ENCODE results near the gene ERRFI1.
"Not testable (repeated sequence)": the region's sequence is repeated elsewhere in the genome, so short reads cannot be mapped to it uniquely, and the experiment has no call there.

The ERRFI1 gene

DNA sequence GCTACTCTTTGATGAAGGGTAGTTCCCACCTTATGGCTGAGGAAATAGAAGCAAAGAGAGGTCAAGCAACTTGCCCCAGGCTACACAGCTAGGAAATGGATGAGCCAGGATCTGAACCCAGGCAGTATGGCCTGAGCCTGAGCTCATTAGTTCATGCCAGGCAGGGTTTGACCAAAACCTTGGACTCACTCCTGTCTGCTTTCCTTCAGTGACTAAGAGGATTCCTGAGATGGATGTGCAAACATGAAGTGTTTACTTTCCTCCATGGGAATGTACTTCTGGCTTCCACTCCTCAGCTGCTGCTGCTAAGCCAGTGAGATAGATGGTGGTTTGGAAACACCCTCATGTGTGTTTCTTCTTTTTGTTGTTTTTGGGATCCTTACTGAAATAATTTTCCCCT, 35.1 kb upstream of the ERRFI1 start:
- Histone ChIP-seq H2AFZ (ENCODE audit: low read depth, low read length) (no peak overlapping the region), H3K4me3 (ENCODE audit: low read depth in 1 of 2, low read length in 2 of 2) (no peak overlapping the region), H3K4me1 (ENCODE audit: insufficient read depth, low read length) (no peaks in the 10 kb centered on the region), H4K20me1 (ENCODE audit: insufficient read depth, low read length) (no peaks in the 10 kb centered on the region), H3K9me3 (ENCODE audit: insufficient read depth, low read length, severe bottlenecking) (no peaks in the 10 kb centered on the region), H3K79me2 (ENCODE audit: insufficient read depth, low read length) (no peaks in the 10 kb centered on the region), H3K27me3 (ENCODE audit: insufficient read depth, low read length, poor library complexity) (peaks cover 2% of the 10 kb centered on the region), H3K4me2 (ENCODE audit: insufficient read depth, low read length) (no peak overlapping the region), H3K27ac (ENCODE audit: low read length) (no peak overlapping the region), H3K36me3 (ENCODE audit: insufficient read depth, low read length) (no peaks in the 10 kb centered on the region), H3K9ac (ENCODE audit: low read depth, low read length) (no peak overlapping the region)
- TF ChIP-seq EZH2 (IDR thresholded peaks at IDR 0.05; ENCODE audit: borderline replicate concordance, low read depth, low read length, severe bottlenecking) = no peak
- TF ChIP-seq, protein P1, sequence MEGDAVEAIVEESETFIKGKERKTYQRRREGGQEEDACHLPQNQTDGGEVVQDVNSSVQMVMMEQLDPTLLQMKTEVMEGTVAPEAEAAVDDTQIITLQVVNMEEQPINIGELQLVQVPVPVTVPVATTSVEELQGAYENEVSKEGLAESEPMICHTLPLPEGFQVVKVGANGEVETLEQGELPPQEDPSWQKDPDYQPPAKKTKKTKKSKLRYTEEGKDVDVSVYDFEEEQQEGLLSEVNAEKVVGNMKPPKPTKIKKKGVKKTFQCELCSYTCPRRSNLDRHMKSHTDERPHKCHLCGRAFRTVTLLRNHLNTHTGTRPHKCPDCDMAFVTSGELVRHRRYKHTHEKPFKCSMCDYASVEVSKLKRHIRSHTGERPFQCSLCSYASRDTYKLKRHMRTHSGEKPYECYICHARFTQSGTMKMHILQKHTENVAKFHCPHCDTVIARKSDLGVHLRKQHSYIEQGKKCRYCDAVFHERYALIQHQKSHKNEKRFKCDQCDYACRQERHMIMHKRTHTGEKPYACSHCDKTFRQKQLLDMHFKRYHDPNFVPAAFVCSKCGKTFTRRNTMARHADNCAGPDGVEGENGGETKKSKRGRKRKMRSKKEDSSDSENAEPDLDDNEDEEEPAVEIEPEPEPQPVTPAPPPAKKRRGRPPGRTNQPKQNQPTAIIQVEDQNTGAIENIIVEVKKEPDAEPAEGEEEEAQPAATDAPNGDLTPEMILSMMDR (IDR thresholded peaks at IDR 0.05; ENCODE audit: borderline replicate concordance, extremely low read depth, low read length, poor library complexity, severe bottlenecking) = no peak
- no peak for ATAC-seq (ENCODE audit: insufficient read depth, low read depth)
- DNase-seq = no peak

DNA sequence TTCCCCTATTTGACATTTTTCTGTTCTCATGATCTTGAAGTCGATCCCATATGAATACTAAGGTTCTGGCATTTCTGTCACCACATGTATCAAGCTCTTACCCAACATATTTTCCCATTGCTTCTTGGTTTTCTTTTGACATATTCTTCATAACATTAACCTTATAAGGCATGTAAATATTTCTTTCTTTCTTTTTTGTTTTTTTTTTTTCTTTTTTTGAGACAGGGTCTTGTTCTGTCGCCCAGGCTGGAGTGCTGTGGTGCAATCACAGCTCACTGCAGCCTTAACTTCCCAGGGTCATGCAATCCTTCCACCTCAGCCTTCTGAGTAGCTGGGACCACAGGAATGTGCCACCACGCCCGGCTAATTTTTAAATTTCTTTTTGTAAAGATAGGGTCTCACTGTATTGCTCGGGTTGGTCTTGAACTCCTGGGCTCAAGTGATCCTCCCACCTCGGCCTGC, 33.1 kb upstream of the ERRFI1 start:
- no peaks in the 10 kb centered on the region for H4K20me1 ChIP-seq (ENCODE audit: insufficient read depth, low read length)
- H3K27me3 ChIP-seq (ENCODE audit: insufficient read depth, low read length, poor library complexity) = no peaks in the 10 kb centered on the region
- H3K4me3 ChIP-seq (ENCODE audit: low read depth in 1 of 2, low read length in 2 of 2) = no peak overlapping the region
- ATAC-seq (ENCODE audit: insufficient read depth, low read depth) = no peak
- H3K9me3 ChIP-seq (ENCODE audit: insufficient read depth, low read length, severe bottlenecking) = no peaks in the 10 kb centered on the region
- H3K9ac ChIP-seq (ENCODE audit: low read depth, low read length) = no peak overlapping the region
- no peak for DNase-seq
- no peak overlapping the region for H3K27ac ChIP-seq (ENCODE audit: low read length)
- no peaks in the 10 kb centered on the region for H3K79me2 ChIP-seq (ENCODE audit: insufficient read depth, low read length)
- TF ChIP-seq EZH2 (IDR thresholded peaks at IDR 0.05; ENCODE audit: borderline replicate concordance, low read depth, low read length, severe bottlenecking) = no peak
- TF ChIP-seq, protein P1 (IDR thresholded peaks at IDR 0.05; ENCODE audit: borderline replicate concordance, extremely low read depth, low read length, poor library complexity, severe bottlenecking) = no peak
- H3K4me1 ChIP-seq (ENCODE audit: insufficient read depth, low read length) = no peaks in the 10 kb centered on the region
- H2AFZ ChIP-seq (ENCODE audit: low read depth, low read length) = no peak overlapping the region
- H3K36me3 ChIP-seq (ENCODE audit: insufficient read depth, low read length) = no peaks in the 10 kb centered on the region
- no peak overlapping the region for H3K4me2 ChIP-seq (ENCODE audit: insufficient read depth, low read length)

DNA sequence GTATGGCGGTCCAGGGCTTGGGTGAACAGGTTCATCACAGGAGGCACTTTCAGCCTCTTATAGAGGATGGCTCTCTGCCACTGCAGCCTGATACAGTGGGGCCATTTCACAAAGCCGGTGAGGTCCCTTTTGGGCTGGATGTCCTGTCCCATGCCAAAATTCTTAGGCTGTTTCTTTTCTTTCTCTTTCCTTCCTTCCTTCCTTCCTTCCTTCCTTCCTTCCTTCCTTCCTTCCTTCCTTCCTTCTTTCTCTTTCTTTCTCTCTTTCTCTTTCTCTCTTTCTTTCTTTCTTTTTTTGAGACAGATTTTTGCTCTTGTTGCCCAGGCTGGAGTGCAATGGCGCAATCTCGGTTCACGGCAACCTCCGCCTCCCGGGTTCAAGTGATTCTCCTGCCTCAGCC, 31.7 kb upstream of the ERRFI1 start:
- H3K36me3 ChIP-seq (ENCODE audit: insufficient read depth, low read length); H3K27ac ChIP-seq (ENCODE audit: low read length); ATAC-seq (ENCODE audit: insufficient read depth, low read depth); H3K79me2 ChIP-seq (ENCODE audit: insufficient read depth, low read length); DNase-seq; H3K9ac ChIP-seq (ENCODE audit: low read depth, low read length); H3K9me3 ChIP-seq (ENCODE audit: insufficient read depth, low read length, severe bottlenecking); H4K20me1 ChIP-seq (ENCODE audit: insufficient read depth, low read length); H3K4me2 ChIP-seq (ENCODE audit: insufficient read depth, low read length); H2AFZ ChIP-seq (ENCODE audit: low read depth, low read length); H3K4me3 ChIP-seq (ENCODE audit: low read depth in 1 of 2, low read length in 2 of 2); H3K27me3 ChIP-seq (ENCODE audit: insufficient read depth, low read length, poor library complexity); H3K4me1 ChIP-seq (ENCODE audit: insufficient read depth, low read length): not testable (repeated sequence)

DNA sequence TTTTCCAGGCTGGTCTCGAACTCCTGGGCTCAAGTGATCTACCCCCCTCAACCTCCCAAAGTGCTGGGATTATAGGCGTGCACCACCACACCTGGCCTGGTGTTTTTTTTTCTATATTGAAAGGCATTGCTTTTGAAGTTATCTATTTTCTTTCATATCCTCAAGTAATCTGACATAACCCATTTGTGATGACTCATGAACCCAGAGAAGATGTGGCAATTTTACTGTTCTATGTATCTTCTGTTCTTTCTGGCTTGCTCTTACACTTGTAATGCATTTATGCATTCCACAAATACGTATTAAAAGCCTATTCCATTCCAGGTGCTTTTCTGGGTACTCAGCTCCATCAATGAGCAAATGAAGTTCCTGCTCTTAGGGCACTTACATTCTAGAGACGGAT, 29.9 kb upstream of the ERRFI1 start:
- TF ChIP-seq EZH2 (IDR thresholded peaks at IDR 0.05; ENCODE audit: borderline replicate concordance, low read depth, low read length, severe bottlenecking) = no peak
- TF ChIP-seq, protein P1 (IDR thresholded peaks at IDR 0.05; ENCODE audit: borderline replicate concordance, extremely low read depth, low read length, poor library complexity, severe bottlenecking) = no peak
- Histone ChIP-seq H3K4me3 (ENCODE audit: low read depth in 1 of 2, low read length in 2 of 2) (no peak overlapping the region), H3K4me2 (ENCODE audit: insufficient read depth, low read length) (no peak overlapping the region), H3K9me3 (ENCODE audit: insufficient read depth, low read length, severe bottlenecking) (no peaks in the 10 kb centered on the region), H3K4me1 (ENCODE audit: insufficient read depth, low read length) (no peaks in the 10 kb centered on the region), H3K9ac (ENCODE audit: low read depth, low read length) (no peak overlapping the region), H3K36me3 (ENCODE audit: insufficient read depth, low read length) (no peaks in the 10 kb centered on the region), H4K20me1 (ENCODE audit: insufficient read depth, low read length) (no peaks in the 10 kb centered on the region), H2AFZ (ENCODE audit: low read depth, low read length) (no peak overlapping the region), H3K79me2 (ENCODE audit: insufficient read depth, low read length) (no peaks in the 10 kb centered on the region), H3K27ac (ENCODE audit: low read length) (no peak overlapping the region), H3K27me3 (ENCODE audit: insufficient read depth, low read length, poor library complexity) (no peaks in the 10 kb centered on the region)
- ATAC-seq (ENCODE audit: insufficient read depth, low read depth) (no peak), DNase-seq (no peak)

Data from DND-41 (cell line).